Glomerular visceral epithelial cell (primary cell): ENCODE results near the gene TUBB4B.

Experiments used
- DNase-seq: peaks from one replicate; pipeline ENCODE4 v3.0.0-alpha.2; 2016; ENCODE audit errors: extremely low spot score

Gene TUBB4B

DNA sequence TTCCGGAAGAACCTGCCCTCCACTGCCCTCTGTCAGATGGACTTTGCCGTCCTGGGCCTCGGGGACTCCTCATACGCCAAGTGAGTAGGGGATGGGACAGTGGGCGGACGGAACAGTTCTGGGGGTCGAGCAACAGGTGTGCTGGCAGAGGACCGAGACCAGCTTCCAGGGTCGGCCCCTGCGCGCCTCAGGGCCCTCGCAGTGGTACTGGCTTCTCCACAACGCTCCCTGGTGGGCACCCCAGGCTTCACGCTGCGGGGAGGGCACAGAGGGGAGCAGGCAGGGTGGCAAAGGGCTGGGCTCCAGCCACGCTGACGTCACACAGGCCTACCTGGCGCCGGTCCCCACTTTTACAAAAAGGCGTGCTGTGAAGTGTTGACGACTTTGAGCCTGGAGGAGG, 28.6 kb upstream of the TUBB4B start:
- DNase-seq, result no peak

DNA sequence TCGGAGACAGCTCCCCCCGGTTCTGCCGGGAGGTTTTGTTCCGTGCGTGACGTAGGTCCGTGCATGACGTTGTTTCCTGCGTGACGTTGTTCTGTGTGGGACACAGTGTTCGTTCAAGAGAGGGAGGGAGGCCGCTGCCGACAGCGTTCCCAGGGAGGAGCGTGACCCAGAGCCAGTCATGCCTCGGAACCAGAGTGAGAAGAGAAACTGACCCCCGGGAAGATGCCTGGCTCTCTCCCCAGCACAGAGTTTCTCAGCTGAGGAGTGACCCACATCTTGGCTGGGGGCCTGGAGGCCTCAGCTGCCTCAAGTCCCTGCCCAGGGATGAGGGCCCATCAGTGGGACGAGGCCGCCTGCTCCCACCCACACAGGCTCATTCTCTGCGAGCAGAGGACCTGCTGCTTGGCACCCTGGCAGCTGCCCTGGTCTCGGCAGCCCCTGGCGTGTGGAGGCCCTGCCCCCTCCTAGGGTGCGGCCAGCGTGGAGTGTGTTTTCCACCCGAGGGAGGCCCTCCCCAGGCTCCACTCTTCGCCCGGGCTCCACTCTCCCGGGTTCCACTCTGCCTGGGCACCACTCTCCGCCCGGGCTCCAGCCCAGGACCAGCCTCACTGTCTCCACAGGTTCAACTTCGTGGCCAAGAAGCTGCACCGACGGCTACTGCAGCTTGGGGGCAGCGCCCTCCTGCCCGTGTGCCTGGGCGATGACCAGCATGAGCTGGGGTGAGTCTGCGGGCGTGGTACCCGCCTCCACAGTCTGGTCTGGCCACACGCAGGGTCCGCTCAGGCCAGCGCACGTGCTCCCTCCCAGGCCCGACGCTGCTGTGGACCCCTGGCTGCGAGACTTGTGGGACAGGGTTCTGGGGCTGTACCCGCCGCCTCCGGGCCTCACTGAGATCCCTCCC, 27.7 kb upstream of the TUBB4B start:
- no peak for DNase-seq

DNA sequence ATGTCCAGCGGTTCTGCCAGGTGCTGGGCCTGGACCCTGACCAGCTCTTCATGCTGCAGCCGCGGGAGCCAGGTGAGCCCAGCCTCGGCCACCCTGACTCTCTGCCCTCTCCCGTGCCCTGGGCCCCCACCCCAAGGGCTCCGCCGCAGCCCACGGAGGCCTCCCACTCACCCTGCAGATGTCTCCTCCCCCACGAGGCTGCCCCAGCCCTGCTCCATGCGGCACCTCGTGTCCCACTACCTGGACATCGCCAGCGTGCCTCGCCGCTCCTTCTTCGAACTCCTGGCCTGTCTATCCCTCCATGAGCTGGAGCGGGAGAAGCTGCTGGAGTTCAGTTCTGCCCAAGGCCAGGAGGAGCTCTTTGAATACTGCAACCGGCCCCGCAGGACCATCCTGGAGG, 26.5 kb upstream of the TUBB4B start:
- DNase-seq, result no peak

DNA sequence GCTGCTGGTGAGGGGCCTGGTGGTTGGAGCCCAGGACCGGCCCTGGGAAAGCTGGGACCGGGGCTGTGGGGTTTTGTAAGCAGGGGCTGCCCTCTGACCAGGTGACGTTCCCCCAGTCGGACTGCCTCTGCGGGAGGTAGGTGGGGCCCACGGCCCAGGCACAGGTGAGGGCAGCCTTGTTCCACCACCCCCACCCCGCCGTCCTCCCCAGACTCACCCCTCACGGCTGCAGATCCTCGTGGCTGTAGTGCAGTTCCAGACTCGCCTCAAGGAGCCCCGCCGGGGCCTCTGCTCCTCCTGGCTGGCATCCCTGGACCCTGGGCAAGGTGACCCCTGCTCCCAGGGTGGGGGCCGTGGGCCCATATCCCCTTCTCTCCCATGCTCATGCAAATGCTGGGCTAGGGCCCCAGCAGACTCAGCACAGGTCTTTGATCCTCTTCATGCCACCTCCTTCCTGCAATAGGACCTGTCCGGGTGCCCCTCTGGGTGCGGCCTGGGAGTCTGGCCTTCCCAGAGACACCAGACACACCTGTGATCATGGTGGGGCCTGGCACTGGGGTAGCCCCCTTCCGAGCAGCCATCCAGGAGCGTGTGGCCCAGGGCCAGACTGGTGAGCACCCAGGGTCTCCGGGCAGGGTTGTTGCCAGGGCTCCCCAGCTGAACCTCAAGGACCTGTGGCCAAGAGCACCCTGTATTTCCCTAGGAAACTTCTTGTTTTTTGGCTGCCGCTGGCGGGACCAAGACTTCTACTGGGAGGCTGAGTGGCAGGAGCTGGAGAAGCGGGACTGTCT, 25.7 kb upstream of the TUBB4B start:
- no peak for DNase-seq

DNA sequence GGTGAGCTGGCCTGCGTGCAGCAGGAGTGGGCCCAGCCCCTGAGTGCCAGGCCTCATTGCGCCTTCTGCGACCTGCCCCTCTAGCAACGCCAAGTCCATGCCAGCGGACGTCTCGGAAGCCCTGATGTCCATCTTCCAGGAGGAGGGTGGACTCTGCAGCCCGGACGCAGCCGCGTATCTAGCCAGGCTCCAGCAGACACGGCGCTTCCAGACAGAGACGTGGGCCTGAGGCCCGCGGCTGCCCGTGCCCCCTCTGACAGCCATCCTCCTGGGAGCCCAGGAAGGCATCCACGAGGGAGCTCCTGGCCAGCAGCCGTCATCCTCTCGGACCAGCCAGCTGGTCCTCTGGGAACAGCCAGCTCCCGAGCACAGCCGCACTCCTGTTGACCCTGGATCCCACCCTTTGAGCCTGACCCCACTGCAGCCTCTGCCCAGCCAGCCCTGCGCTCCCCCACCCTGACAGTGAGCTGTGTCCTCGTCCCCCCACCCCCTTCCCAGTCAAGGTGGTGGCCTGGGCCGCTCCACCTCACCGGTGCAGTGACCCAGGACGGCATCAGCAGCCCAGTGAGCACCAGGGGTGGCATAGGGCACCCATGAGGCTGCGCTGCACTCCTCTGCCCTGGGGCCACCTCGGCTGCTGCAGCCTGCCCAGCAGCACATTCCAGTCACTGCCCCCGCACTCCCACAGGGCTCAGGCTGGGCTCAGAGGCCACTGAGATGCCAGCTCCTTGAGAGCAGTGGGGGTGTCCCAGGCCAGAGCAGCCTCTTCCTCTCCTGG, 24.7 kb upstream of the TUBB4B start:
- DNase-seq, result no peak

DNA sequence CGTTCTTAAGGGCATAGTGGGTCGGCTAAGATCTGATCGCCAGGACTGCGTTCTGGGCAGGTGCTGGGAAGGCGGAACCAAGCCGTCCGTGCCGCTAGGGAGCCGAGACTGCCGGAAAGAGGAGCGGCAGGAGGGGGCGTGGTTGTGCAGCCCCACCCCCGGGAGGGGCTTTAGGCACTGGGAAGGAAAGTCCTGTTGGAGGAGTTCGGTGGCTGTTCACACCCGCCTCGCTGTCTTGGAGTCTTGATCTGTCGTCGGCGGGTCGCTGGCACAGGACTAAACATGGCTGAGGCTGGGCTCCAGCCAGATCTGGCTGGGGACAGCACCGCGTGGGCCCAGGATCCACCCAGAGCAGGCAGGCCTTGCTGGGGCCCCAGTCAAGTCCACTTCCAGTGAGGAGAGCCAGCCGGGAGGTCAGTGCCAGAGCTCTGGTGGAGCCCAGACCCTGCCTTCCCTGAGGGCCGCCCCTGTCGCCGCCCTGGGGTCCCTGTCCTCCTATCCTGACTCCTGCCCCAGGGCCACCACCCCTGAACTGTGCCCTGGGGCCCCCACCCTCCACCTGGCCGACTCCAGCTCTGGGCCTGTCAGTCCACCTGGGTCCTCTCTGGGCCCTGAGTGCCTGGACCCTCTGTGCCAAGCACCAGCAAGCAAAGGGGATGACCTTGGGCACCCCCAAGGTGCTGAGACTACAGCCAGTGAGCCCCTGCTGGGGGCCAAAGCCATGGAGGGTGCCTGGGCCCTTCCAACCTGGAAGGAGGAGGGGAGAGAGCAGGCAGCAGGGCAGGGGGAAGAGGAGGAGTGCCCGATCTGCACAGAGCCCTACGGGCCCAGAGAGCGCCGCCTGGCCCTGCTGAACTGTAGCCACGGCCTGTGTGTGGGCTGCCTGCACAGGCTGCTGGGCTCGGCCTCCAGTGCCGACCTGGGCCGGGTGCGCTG, 23.5 kb upstream of the TUBB4B start:
- DNase-seq, result no peak

DNA sequence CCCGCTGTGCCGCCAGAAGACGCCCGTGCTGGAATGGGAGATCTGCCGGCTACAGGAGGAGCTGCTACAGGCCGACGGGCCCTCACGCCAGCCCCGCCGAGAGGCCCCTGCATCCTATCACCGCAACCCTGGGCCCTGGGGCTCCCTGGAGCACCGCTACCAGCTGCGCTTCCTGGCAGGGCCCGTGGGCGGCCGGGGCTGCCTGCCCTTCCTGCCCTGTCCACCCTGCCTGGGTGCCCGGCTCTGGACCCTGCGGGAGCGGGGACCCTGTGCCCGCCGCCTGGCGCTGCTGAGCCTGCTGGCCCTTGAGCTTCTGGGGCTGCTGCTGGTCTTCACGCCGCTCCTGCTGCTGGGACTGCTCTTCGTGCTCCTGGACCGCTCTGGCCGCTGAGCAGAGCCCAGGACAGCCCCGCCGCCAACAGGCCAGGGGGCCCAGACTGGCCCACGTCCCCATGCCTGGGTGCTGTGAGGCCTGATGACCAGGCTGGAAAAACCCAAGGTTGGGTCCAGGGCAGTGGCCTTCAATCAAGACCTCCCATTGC, 22.8 kb upstream of the TUBB4B start:
- no peak for DNase-seq

DNA sequence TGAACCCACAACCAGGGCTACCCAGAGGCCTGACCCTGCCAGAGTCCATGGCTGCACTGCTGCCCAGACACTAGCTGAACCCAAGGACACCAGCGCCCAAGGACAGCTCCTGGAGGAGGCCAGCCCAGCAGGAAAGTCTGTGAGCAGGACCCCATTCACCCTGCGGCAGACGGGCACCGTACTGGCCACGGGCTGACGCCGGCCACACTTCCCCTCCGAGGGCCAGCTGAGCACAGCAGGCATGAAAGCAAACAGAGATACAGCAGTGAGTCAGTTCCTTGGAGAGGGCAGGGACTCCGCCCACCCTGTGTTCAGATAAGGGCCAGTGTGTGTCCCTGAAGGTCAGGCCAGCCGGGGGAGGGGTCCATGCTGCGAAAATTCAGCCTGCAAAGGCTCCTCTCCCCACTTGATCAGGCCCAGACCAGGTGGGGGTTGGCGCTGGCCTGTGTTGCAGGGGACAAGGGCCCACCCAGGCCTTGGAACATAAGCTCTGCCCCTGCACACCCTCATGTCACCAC, 22.3 kb upstream of the TUBB4B start:
- peak; percentile 31 for DNase-seq

DNA sequence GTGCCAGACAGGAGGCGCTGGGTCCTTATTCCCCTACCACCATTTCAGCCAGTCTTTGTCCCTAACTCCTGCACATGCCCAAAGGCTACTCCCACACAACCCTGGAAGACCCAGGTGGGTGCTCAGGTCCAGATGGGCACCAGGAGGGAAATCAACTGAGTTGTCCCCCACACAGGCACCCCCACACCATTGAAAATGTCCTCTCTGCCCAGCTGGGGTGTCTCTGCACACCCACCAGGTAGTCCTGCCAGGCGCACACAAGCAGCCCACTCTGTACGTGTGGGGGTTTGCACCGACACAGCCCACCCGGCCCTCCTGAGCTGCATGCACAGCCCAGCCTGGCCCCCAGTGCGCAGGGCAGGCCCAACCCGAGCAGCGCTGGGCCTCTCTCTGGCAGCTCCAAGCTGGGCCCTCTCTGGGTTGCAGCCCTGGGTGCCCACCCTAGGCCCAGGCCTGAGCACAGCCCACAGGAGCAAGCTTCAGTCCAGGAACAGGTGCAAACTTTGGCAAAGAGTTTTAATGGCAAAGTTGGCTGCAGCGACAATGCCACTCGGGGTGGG, 21.2 kb upstream of the TUBB4B start:
- no peak for DNase-seq

DNA sequence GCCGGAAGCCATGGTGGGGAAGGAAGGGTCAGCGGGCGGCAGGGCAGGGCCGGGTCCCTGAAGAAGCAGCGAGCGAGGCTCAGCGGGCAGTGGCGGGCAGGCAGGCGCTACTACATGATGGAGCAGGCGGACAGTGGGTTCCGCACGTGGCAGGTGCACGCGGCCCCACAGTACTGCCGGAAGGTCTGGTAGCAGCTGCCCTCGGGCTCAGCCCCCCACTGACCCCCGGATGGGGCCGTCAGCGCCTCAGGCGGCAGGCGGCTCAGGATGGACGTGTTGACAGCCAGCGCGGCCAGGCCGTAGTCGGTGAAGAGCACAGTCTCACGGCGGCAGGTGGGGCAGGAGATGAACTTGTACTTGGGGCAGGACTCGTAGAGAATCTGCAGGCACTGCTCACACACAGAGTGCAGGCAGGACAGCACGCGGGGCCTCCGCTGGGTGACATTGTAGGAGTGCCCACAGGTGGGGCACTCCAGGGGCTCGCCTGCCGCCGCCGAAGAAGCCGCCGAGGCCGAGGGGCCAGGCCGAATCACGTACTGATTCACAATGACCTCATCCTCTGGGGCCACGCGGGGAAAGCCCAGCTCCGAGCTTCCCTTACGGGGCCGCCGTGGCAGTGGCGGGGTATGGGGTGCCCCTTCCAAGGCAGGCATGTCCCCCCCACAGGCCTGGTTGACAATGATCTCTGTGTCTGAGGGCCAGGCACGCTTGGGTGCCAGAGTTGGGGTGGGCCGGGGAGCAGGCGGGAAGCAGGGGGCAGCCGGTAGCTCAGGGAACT, 20.6 kb upstream of the TUBB4B start:
- no peak for DNase-seq

DNA sequence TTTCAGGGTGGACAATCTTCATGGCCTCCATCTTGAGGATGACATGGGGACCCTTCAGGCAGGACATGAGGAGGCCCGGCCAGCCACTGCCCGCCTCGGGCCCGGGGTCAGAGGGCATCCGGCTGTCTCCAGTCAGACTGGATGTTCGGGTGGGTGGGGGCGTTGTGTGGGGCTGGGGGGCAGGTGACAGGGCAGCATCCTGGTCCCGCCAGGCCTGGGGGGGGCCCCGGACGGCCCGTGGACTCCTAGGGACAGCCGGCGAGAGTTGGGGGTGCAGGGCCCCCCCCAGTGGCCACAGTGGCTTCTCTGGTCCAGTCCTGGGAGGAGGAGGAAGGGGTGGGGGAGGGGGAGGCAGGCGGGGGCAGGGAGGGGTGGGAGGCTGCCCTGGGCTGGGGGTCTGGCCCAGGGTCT, 20.0 kb upstream of the TUBB4B start:
- no peak for DNase-seq

DNA sequence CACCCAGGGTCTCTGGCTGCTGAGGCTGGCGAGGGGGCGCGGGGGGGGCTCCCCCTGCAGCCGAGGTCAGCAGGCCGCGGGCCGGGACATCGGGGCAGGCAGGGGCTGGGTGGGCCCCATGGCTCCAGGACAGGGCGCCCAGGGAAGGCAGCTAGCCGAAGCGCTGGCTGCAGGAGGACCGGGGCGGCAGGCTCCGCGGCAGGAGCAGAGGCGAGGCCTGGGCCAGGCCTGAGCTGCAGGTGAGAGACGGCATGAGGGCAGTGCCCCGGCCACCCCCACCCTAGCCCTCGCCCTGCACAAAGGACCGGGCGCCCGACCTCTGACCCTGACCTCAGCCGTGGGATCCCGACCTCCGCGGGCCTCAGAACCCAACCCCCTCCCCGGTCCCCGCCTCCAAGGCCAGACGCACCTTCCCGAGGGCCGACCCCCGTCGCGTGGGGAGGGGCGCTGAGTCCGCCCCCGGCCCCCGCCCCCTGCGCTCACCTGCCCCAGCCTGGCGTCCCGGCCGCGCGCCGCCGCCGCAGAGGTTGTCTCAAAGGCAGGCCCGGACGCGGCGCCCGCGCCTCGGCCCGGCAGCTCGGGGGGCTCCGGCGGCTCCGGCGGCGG, 19.5 kb upstream of the TUBB4B start:
- no peak for DNase-seq

DNA sequence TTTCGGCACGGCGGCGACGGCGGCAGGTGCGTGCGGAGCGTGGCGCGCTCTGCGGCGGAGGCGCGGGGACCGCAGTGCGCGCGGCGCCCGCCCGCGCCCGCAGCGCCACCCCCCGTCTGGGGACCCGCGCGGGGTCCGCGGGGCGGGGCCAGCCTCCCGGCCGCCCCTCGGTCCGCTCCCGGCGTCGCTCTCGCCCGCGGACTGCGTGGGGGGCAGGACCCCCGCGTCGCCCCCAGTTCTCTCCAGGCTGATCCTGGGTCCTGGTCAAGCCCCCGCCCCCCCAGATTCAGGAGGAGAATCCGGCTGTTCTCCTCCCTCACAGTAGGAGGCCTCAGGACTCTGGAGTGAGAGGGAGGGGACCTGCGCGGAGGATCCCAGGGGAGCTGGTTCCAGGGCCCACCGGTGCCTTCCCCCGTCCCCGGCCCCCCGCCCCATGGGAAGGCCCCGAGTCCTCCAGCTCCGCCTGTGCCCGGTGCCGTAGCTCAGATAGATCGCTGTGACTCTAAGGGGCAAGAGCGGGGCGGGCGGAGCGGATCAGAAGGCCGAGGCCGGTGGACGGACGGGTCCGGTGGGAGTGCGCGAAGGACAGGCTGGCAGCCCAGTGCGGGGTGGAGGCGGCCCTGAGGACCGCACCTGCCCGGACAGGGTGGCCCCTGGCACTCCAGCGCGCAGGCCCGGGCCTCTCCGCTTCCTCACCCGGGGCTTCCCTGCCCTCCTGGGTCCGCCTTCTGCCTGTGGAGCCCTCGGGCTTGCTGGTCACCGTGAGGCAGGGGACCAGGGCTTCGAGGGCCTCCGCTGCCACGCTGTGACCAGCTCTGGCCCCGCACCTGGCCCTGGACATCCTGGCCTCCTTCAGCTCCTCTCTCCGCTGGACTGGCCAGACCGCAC, 18.7 kb upstream of the TUBB4B start, which contains the start of gene RNF208:
Gene RNF208 (minus strand): TSS at position 51 of the 888 bp plus-strand sequence. CDS start 1,028 bp downstream, outside the sequence.
- DNase-seq, result no peak

DNA sequence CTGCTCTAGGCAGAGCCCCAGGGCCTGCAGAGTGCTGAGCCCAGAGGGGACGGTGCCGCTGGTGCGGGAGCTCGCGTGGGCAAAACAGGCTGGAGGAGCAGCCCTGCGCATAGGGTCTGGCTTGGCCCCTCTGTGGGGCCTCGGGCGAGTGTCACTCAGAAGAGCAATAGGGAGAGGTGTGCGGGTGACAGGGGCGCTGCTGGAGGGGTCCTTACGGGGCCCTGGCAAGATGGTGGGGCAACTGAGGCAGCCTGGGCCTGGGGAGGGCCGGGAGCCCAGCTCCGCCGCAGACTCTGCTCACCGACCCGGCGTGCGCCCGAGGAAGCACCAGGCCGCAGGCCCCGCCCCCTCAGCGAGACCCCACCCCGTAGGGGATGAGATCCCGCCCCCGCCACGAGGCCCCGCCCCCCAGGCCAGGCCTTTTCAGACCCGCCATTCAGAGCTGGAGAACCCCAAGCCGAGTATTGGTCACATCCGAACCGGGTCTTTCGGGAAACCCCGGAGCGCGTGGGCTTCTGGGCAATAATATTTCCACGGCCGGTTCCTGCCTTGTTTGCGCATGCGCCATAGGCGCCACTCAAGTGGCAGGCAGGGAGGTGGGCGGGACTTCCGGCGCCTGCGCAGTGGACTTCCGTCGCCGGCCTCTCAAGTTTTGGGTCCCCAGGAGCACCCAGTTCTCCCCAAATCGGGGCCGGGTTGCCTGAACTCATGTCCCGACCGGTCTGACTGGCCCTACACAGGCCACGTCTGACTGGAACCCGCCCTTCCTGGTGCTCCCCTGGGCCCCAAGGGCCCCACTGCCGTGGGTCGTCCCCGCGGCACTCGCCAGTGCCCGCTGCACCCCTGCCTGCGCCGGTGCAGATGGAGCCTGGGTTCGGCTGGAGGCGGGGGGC, 17.8 kb upstream of the TUBB4B start:
- peak; percentile 99 for DNase-seq

DNA sequence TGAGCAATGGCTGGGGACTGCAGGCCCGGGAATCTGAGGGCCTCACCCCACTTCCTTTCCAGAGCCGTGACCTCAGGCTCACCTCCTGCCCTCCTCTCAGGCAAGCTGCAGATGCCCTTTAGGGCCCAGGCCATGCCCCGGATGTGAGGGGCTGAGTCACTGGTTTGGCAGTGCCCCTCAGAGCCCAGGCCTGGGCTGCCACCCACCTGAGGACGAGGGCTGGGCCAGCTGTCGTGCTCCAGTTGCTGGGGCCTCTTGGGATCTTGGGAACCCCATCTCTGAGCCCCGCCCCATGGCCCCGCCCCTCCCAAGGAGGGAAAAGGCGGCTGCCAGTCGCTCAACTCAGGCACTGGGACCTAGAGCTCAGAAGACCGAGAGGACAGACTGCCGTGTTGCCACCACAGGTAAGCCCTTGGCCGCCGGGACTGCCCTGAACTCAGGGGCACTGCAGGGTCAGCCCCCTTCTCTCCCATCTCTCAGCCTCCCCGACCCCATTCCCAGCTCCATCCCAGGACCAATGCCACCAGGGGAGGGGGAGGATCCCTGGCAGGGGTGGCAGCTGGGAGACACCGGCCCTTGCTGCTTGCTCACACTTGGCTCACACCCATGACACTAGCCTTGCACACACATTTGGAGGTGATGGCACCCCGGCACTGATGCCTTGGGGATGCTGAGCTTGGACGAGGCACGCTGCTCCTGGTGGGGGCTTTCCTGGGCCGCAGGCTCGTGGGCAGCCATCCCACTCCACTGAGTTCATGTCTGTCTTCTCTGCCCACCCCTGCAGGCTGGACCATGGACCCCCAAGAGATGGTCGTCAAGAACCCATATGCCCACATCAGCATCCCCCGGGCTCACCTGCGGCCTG, 16.0 kb upstream of the TUBB4B start, which contains the start of gene CYSRT1:
Gene CYSRT1 (plus strand): TSS at position 345 of the 865 bp plus-strand sequence. CDS start 448 bp downstream, at position 793.
- DNase-seq, result no peak
